Ovary (tissue), 9 donors: ENCODE measurements around the gene ADAMTS17. TPM values are rescaled to one million over a fixed set of nuclear protein-coding genes. Genes with fewer than 3 reads are reported as not detected.
A peak's percentile ranks its signal among the peaks of the same experiment; 100 is the strongest.

Source experiments
- DNase-seq, 5 donors: peaks; one replicate each; pipeline ENCODE4 v3.0.0-alpha.2; 2019 to 2020
- H3K27ac ChIP-seq, 2 donors: fragments of 200-600 bp; one replicate each; pipeline versions ENCODE4 v1.5.1 to v1.8.0; 2019 to 2022
- H3K27me3 ChIP-seq: fragments of 200-600 bp; one replicate; pipeline ENCODE4 v1.8.0; 2022
- H3K36me3 ChIP-seq: fragments of 200-600 bp; sonication (generic); one replicate; pipeline ENCODE4 v1.5.1; 2019
- H3K4me1 ChIP-seq: one replicate; pipeline ENCODE4 v1.8.1; 2013; ENCODE audit warnings: mild to moderate bottlenecking, moderate library complexity; ENCODE audit not compliant: insufficient read depth
- H3K4me3 ChIP-seq: fragments of 200-600 bp; sonication (generic); one replicate; pipeline ENCODE4 v1.5.1; 2017
- H3K9me3 ChIP-seq, 2 donors: fragments of 200-600 bp in 1 of 2; sonication (generic) in 1 of 2; one replicate each; pipeline versions ENCODE4 v1.5.1 to v1.8.1; 2013 to 2019; ENCODE audit warnings: mild to moderate bottlenecking in 1 of 2, moderate library complexity in 1 of 2
- CTCF ChIP-seq, 3 donors: fragments of 450-650 bp in 2 of 3; fragments of 200-600 bp in 1 of 3; IDR thresholded peaks; one replicate each; pipeline versions ENCODE4 v1.5.1 to v1.8.0; 2016 to 2022; ENCODE audit warnings: antibody characterized with exemption in 3 of 3, mild to moderate bottlenecking in 1 of 3
- EP300 ChIP-seq: sonication (generic); formaldehyde crosslinking; IDR thresholded peaks from one replicate; pipeline ENCODE4 v1.6.1; 2017; ENCODE audit warnings: antibody characterized with exemption
- POLR2A ChIP-seq: fragments of 450-650 bp; IDR thresholded peaks from one replicate; pipeline ENCODE4 v1.6.1; 2017; ENCODE audit warnings: antibody characterized with exemption, mild to moderate bottlenecking, moderate library complexity
- WGBS, 3 donors: extraction: QIAGEN DNeasy Blood & Tissue Kit in 1 of 3; methylation state at CpG; one replicate each; pipeline versions ENCODE4 v1.1.5 to v1.1.7; 2013 to 2017; 5-methylcytosine and 5-hydroxymethylcytosine counted together
- intact Hi-C, 4 donors: fragments of 100-400 bp; cut with DNase I; formaldehyde crosslinking; loops; one replicate each; pipeline versions ENCODE4 v1.11.0 to v1.15.1; 2022 to 2023
- polyA plus RNA-seq, 2 donors: library from polyadenylated mRNA; stranded (reverse); fragments of 200-250 nt in 1 of 2; fragments of 350-450 nt in 1 of 2; fragmentation: Illumina TruSeq in 1 of 2; extraction: RNeasy Lipid Tissue Mini Kit (QIAGEN cat#74804) in 1 of 2; gene quantifications; one replicate each; pipeline ENCODE4 v1.2.3, GENCODE V29; 2013 to 2014
- total RNA-seq, 7 donors: library from RNA; depleted of rRNA in 2 of 7; stranded (reverse); fragments of >200 nt in 2 of 7; fragmentation: NEBNext Ultra II Directional in 3 of 7; extraction: Animal tissue kit (Norgen Biotek cat#: 25700) in 3 of 7; gene quantifications; one replicate each; pipeline versions ENCODE4 v1.1.0 to v1.2.4, GENCODE V29; 2016 to 2023
- donor health status: DM: no; HTN: no; CAD: no; lungs with moderate emphysema.
- donor health status: DM: no; HTN: no; CAD: no.
- donor health status: Bipolar disorder and iron deficiency.
- donor health status: DM: yes; HTN: yes; CAD: no.
- donor health status: DM: no; HTN: no; CAD: no.
- donor health status: DM: yes; HTN: yes; CAD: no.

Gene ADAMTS17
- total and polyA plus RNA-seq, 9 donors: 1.3 to 11.3 (median 5.9) TPM

- intact Hi-C loops: no loop called here
- no peak for TF ChIP-seq EP300
- TF ChIP-seq POLR2A: no peak
- no peak for TF ChIP-seq CTCF (IDR thresholded peaks at IDR 0.05)
- Histone ChIP-seq H3K27me3 (no peaks in the 10 kb centered on the region), H3K4me1 (peaks cover 14% of the 10 kb centered on the region), H3K4me3 (no peak overlapping the region), H3K9me3 (no peaks in the 10 kb centered on the region), H3K27ac (no peak overlapping the region), H3K36me3 (no peaks in the 10 kb centered on the region)
- 82 to 89% (median 85%) methylated on average over 9 of the region's 9 CpGs for WGBS, 3 donors
- no peak for DNase-seq
Measured at GRCh38 chr15:100118546-100118945, 223.2 kb downstream of the ADAMTS17 start.

- Histone ChIP-seq H3K36me3 (no peaks in the 10 kb centered on the region), H3K27me3 (no peaks in the 10 kb centered on the region), H3K4me3 (no peak overlapping the region), H3K27ac (no peak overlapping the region), H3K4me1 (peaks cover 17% of the 10 kb centered on the region), H3K9me3 (no peaks in the 10 kb centered on the region)
- intact Hi-C loops: no loop called here
- DNase-seq: peak; percentile 69 to 94 (median 86)
- TF ChIP-seq POLR2A (no peak), EP300 (no peak), CTCF (IDR thresholded peaks at IDR 0.05) (no peak)
- 68 to 77% (median 71%) methylated on average over 17 of the region's 17 CpGs for WGBS, 3 donors
Measured at GRCh38 chr15:100116416-100117190, 225.2 kb downstream of the ADAMTS17 start.

GRCh38 chr15:100115711-100116090 lies 226.1 kb downstream of the ADAMTS17 start:
- no peak for DNase-seq
- Histone ChIP-seq H3K4me3 (no peak overlapping the region), H3K27ac (no peak overlapping the region), H3K4me1 (peaks cover 17% of the 10 kb centered on the region), H3K36me3 (no peaks in the 10 kb centered on the region), H3K9me3 (no peaks in the 10 kb centered on the region), H3K27me3 (no peaks in the 10 kb centered on the region)
- intact Hi-C loops: no loop called here
- no peak for TF ChIP-seq EP300
- TF ChIP-seq POLR2A: no peak
- TF ChIP-seq CTCF (IDR thresholded peaks at IDR 0.05): no peak
- WGBS, 3 donors: 92 to 96% (median 92%) methylated on average over 6 of the region's 6 CpGs

- Histone ChIP-seq H3K27ac (peak overlapping the region; percentile 68 to 80), H3K36me3 (no peaks in the 10 kb centered on the region), H3K4me3 (no peak overlapping the region), H3K4me1 (peaks cover 17% of the 10 kb centered on the region), H3K9me3 (no peaks in the 10 kb centered on the region), H3K27me3 (no peaks in the 10 kb centered on the region)
- TF ChIP-seq EP300 (no peak), POLR2A (no peak), CTCF (IDR thresholded peaks at IDR 0.05) (no peak)
- WGBS, 3 donors: 58 to 62% (median 59%) methylated on average over 19 of the region's 19 CpGs
- intact Hi-C loops: no loop called here
- no peak for DNase-seq
Measured at GRCh38 chr15:100115066-100115710, 226.6 kb downstream of the ADAMTS17 start.
